Epidermal melanocyte (primary cell): ENCODE measurements around the gene PATJ.

Experiments
- DNase-seq: peaks from one replicate; pipeline ENCODE4 v3.0.0; 2011; ENCODE audit warnings: low spot score; ENCODE audit not compliant: insufficient read length

The PATJ gene

DNA sequence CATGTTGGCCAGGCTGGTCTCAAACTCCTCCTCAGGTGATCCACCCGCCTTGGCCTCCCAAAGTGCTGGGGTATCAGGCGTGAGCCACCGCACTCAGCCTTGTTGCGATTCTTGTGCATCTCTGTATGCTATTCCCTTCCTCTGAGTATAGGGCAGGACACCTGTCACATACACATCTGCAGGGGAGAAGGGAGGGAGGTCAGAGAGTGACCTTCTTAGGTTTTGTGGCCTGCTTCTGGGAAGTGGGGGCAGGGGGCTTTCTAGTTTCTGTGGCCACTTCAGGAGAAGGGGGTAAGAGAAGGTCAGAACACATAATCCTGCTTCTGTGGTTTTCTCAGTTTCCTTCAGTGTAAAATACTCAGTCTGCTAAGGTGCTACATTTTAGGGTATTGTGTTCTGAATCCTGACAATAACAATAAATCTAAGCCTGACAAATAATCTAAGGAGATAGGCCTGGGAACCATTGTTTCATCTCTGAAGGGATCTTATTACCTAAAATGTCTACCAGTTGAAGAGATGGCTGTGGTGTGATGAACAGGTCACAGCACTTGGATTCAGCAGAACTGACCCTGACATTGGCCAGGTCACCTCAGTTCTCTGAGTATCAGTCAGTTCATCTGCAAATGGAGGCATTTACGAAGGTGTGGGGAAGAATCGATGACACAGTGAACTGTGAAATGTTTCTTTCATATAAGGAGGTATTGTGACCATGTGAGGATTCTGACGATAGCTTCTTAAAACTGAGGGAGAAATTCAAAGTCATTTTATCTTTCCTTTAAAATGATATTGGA lies 239.8 kb downstream of the PATJ start:
- no peak for DNase-seq

DNA sequence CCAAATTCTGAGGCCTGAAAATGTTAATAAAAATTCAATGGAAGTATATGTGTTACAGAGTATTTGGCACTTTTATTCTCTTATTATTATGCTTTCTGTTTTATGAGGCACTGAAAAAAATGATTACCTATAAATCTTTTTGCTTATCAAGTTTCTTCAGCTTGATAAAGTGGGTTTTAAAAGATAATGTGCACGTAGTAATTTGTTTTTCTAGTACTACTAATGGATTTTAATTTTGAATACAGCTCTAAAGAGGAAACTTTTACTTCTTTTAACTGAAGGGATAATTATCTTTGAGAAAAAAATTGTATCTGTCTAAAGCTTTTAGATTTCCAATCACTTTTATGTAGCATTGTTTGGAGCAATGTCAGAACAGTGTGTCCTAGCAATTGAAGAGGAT lies 241.0 kb downstream of the PATJ start:
- no peak for DNase-seq

DNA sequence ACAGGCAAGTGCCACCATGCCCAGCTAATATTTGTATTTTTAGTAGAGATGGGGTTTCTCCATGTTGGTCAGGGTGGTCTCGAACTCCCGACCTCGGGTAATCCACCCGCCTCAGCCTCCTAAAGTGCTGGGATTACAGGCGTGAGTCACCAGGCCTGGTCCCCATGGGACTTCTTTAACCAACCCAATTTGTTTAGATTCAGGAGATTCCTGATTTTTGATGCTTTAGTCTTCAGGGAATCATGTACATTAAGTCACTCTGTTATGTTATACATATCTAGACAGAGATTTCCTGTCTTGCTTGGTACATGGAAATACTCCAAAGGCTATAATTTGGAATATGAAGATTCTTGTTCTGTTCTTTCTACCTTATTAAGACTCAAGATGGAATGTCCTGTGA lies 250.0 kb downstream of the PATJ start:
- DNase-seq: no peak

DNA sequence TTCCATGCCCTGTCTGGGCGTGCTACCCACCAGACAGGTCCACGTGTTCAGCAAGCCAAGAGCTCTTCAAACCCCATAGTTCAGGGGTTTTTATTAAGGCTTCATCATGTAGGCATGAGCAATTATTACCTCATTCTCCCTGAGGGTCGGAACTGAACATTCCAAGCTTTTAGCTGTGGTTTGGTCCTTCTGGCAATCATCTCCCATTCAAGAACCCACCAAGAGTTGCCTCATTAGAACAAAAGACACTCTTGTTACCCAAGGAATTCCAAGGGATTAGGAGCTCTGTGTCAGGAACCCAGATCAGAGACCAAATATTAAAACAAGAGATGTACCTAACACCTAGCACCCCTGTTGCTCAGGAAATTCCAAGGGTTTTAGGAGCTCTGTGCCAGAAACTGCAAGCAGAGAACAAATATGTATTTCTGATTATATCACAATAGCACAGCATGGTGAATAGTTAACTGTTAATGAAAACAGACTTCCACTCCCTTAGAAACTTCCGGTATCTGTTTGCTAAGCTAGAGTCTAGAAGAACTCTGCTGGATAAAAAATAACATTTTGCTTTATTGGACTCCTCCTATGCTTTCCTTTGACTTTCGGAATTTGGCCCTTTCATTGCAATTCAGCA lies 251.2 kb downstream of the PATJ start:
- DNase-seq: no peak

DNA sequence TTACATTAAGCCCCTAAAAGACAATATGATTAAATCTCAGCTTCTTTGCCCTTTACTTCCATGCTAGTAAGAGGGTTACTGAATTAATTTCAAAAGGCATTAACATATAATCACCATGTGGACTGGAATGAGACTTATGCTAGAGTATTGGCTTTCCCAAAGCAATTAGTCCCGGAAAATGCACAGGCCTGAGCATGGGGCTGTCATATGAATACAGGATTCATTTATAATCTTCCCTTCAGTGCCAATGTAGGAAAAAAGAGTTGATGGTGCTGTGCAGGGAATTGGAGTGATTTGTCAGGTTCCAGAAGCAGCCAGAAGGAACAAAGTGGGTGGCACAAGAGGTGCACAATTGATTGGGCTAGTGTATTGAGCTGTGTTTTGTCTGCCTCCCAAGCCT lies 253.4 kb downstream of the PATJ start:
- DNase-seq: no peak

DNA sequence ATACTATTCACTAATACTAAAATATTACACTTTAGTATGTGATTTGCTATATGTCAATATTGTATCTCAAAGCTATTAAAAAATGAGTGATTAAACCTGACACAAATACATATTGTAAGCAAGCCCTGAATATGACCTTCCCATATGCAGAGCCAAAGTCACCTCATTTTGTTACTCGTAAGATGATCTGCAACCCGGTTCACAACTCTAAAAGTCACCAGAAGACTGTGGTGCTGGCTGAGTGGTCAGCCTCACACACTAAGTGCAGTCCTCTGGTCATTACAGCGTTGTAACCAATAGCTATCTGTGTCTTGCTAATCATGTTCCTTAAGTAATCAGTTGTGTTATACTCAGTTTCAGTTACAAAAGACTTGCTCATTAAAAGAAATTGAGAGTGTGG lies 254.8 kb downstream of the PATJ start:
- no peak for DNase-seq

GRCh38 chr1:62003777-62004176 lies 261.5 kb downstream of the PATJ start:
- DNase-seq: no peak

DNA sequence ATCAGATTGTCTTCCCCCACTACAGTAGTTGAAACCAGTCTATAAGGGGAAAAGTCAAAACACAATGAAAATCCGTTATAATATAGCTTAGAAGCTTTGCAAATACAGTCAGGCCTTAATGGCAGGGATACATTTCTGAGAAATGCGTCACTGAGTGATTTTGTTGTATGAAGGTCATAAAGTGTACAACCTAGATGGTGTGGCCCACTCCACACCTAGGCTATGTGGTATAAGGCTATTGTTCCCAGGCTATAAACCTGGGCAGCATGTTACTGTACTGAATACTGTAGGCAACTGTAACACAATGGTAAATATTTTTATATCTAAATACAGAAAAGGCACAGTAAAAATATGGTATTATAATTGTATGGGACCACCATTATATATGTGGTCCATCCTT lies 264.4 kb downstream of the PATJ start:
- DNase-seq: no peak

GRCh38 chr1:62011006-62011405 lies 268.7 kb downstream of the PATJ start:
- no peak for DNase-seq

DNA sequence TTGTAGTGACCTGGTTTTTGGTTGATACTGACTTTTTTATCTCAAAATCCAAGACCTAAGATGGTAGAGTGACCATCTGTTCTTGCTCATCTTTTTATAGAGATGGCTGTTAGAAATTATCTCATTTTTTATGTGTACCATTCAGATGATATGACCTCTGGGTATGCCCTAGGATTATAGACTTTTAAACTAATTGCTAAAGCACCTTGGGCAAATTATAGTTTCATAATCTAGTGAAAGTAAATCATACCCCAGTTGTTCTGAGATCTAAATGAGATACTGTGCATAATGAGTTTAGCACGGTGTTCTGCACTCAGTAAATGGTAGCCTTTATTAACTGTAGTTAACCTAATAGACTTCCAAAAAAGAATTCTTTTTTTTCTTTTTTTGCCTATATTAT lies 269.8 kb downstream of the PATJ start:
- no peak for DNase-seq

DNA sequence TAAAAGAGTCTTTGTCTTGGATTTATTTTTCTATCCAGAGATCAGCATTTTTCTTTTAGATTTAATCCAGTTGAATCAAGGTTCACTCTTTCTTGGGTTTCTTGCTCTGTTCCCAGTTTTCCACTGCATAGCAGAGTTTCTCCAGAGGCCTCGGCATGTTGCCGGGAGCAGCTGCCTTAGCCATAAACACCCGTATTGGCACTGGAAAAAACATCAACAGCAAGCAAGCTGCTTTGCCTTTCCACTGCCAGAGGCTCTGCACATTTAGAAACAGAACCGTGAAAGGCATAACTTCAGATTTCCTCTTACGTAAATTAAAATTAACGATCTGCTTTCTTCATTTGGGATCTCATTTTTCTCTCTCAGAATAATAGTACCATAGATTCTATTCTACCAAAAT lies 270.6 kb downstream of the PATJ start:
- DNase-seq: no peak

GRCh38 chr1:62013264-62013663 lies 271.0 kb downstream of the PATJ start:
- DNase-seq: no peak

DNA sequence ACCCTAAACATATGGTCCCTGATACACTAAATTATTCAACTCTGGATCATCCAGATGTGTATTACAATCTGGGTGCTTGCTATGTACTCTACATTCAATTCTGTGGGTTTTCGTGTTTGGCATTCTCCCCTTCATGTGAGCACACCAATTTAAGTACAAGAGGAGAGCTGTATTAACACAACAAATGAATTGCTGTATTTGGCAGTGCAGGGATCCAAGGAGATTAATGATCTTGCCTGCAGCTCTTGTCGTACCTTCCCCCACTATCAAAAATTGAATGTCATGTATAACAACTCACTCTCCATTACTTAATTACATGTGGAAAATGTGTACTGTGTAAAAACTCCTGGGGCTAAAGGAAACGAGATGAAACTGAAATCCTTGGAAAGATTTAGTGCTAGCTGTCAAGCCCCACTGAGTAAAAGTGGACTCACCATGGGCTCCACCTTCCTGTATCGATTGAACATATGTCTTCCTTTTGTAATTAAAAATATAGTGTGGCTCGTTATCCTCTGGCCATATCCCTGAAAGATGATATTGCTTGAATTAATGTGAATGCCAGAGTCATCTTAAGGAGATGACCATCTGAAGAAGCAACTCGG lies 280.2 kb downstream of the PATJ start:
- no peak for DNase-seq

- no peak for DNase-seq
Observed at GRCh38 chr1:62024690-62025089, 282.4 kb downstream of the PATJ start.

GRCh38 chr1:62025154-62025553 lies 282.9 kb downstream of the PATJ start:
- DNase-seq: no peak

DNA sequence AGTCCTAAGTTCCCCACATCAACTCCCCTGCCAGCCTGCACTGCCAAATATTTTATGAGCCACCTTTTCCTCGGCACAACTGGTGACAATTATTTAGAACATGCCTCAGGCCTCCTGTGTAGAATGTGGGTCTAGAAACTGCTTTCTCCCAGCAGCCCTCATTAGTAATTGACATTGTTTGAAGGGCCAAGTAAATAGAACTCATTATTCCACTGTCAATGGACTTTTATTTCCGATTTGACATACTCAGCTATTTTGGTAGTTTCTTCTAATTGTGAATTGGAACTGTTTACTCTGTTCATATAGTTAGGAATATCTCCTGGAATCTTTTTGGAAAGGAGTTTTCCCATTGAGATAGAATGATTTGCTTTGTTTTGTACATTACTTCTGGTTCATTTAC lies 283.6 kb downstream of the PATJ start:
- no peak for DNase-seq

GRCh38 chr1:62029704-62030103 lies 287.4 kb downstream of the PATJ start:
- no peak for DNase-seq

DNA sequence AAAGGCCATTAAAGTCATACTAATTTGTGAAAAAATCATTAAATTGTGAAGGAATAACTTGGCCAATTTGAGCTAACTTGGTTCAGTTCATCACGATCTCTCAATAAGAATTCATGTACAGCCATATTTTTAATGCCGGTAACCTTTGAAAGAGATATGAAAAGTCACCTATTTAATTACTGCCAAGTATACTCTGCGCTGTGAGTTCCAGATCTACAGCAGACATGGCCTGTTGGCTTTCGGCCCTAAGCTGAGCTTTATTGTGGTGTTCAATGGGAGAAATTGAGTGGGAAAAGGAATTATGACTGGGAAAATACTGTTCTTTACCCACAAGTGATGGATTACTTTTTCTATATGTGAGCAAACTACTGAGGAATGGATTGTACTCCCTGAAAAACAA lies 292.5 kb downstream of the PATJ start:
- DNase-seq: no peak

DNA sequence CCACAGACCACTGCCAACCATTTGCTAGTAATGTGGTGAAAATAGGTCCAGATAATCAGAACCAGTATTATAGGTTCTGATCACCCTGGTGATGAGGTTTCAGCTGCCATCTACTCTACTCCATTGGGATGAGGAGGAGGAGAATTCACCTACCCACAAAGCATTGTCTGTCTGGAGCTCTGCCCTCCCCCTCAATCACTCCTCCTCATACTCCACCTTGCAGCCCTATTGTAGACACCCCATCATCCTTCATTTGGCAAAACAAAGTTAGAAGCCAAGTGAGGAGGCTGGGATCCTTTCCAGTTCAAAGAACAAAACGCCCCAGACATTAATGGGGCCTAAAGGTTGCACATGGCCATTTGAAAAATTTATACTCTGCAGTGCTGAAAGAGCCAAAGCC lies 295.0 kb downstream of the PATJ start:
- DNase-seq: no peak

GRCh38 chr1:62038594-62039284 lies 296.5 kb downstream of the PATJ start:
- no peak for DNase-seq

DNA sequence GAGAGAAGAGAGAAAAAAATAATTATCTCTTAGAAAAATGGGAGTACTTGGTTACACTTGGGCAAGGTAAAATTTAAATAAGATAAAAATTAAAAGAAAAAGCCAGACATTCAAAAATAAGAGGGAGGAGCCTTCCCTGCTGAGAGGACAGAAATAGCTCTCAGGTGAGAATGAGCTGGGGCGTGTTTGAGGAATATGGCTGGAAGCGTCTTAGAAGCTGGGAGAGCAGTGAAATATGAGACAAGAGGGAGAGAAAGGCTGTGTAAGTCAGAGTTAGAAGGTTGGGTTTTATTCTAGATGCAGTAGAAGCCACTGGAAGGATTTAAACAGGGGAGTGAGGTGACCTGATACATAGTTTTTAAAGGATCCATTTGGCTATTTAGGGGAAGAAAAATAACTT lies 298.2 kb downstream of the PATJ start:
- DNase-seq: no peak

DNA sequence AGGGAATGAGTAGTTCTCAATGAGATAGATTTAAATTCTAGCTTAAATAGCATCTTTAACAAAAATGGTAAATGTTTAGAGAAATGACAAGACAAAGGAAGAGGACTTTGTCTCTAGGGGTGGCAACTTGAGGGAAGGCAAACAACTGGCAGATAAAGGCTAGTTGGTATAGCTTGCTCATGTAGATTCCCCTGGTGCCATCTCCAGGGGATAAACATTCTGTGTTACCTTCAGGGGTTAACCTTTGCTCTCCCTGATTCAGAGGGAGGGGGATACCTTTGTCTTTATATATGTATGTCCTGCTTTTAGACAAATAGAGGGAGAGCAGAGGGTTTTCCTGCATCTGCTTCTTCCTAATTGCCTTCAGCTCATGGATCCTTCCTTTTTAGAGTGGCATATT lies 298.7 kb downstream of the PATJ start:
- DNase-seq: no peak
